H1 (cell line): Measurements from ENCODE around the gene TNNT3. TPM values are rescaled to one million over a fixed set of nuclear protein-coding genes. Genes with fewer than 3 reads are reported as not detected.

Source experiments
- CHD2 ChIP-seq: IDR thresholded peaks from 2 replicates; pipeline ENCODE4 v1.6.1; 2012; ENCODE audit warnings: low read length, improper control_type of control experiment
- GTF2F1 ChIP-seq: IDR thresholded peaks from 2 replicates; pipeline ENCODE4 v1.6.1; 2012; ENCODE audit warnings: low read depth, low read length, improper control_type of control experiment, borderline replicate concordance
- KDM4A ChIP-seq: IDR thresholded peaks from one replicate; pipeline ENCODE4 v1.7.1; 2012; ENCODE audit warnings: low read depth, mild to moderate bottlenecking, moderate library complexity, low read length, inconsistent platforms; ENCODE audit not compliant: severe bottlenecking
- SIRT6 ChIP-seq: IDR thresholded peaks from one replicate; pipeline ENCODE4 v1.7.1; 2012; ENCODE audit warnings: low read length, inconsistent platforms
- SP1 ChIP-seq: IDR thresholded peaks from 2 replicates; pipeline ENCODE4 v1.6.1; 2011; ENCODE audit warnings: low read depth, low read length
- SP2 ChIP-seq: IDR thresholded peaks from 2 replicates; pipeline ENCODE4 v1.6.1; 2012; ENCODE audit warnings: mild to moderate bottlenecking, low read length, inconsistent platforms
- TCF12 ChIP-seq: IDR thresholded peaks from 2 replicates; pipeline ENCODE4 v1.6.1; 2011; ENCODE audit warnings: low read depth, mild to moderate bottlenecking, low read length
- polyA plus RNA-seq, 7 experiments: library from polyadenylated mRNA; depleted of rRNA in 3 of 7; stranded (reverse) in 5 of 7; unstranded in 2 of 7; fragments of >200 nt in 5 of 7; fragments of 200-250 nt in 2 of 7; gene quantifications; 1 replicate in 5 of 7; 2 replicates in 1 of 7; 4 replicates in 1 of 7; pipeline versions ENCODE4 v1.2.1 to v1.2.3, GENCODE V29; 2011 to 2013; ENCODE audit warnings: missing spikeins in 2 of 7, mixed read lengths in 2 of 7
- total RNA-seq: library from RNA; stranded (reverse); fragmentation: NEBNext Ultra II Directional; extraction: Animal tissue kit (Norgen Biotek cat#: 25700); gene quantifications from 2 replicates; pipeline ENCODE4 v1.2.1, GENCODE V29; 2021
- TF ChIP-seq, protein P1 (sequence below): IDR thresholded peaks from 2 replicates; pipeline ENCODE4 v1.6.1; 2011; ENCODE audit warnings: low read length, improper control_type of control experiment
- TF ChIP-seq, protein P2 (sequence below): IDR thresholded peaks from 2 replicates; pipeline ENCODE4 v1.6.1; 2011; ENCODE audit warnings: low read depth, mild to moderate bottlenecking, low read length; ENCODE audit not compliant: insufficient read depth

The TNNT3 gene
- total and polyA plus RNA-seq, 2 of the 8 experiments (the other 6 are each of a cell fraction or from before 2014, with no cell fraction given): not detected

DNA sequence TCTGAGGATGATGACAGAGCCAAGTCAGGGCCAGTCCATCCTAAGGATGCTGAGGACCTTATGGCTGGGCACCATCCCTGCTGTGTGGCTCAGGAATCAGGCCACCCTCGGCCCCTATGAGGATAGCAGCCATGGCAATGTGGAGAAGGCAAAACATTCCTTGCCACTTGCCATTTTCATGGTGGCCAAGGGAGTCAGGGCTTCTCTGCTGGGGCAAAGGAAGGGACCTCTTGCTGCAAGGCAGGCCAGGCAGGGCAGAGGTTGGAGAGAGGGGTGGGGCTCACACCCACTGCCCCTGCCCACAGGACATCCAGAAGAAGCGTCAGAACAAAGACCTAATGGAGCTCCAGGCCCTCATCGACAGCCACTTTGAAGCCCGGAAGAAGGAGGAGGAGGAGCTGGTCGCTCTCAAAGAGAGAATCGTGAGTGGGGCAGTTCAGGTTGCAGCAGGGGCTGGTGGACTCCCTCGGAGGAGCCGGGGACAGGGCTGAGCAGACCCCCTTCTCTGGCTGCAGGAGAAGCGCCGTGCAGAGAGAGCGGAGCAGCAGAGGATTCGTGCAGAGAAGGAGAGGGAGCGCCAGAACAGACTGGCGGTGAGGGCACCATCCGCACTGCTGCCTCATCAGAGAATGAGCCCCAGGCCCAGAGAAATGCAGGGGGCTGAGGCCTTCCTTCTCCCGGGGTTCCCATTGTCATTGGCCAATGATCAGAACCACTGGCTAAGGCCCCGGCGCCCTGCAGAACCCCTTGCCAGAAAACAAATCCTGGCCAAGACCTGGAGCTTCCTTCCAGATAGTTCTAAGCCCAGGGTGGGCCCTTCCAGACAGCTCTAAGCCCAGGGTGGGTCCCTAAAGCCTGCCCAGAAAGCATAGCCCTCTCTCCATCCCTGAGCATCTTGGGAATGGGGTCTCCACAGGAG, 14.2 kb downstream of the TNNT3 start (continued):
- TF ChIP-seq, protein P1, sequence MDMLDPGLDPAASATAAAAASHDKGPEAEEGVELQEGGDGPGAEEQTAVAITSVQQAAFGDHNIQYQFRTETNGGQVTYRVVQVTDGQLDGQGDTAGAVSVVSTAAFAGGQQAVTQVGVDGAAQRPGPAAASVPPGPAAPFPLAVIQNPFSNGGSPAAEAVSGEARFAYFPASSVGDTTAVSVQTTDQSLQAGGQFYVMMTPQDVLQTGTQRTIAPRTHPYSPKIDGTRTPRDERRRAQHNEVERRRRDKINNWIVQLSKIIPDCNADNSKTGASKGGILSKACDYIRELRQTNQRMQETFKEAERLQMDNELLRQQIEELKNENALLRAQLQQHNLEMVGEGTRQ: no peak
- TF ChIP-seq SP1 (no peak), SIRT6 (no peak), CHD2 (no peak), KDM4A (no peak), TCF12 (no peak), SP2 (no peak), GTF2F1 (no peak)
- TF ChIP-seq, protein P2, sequence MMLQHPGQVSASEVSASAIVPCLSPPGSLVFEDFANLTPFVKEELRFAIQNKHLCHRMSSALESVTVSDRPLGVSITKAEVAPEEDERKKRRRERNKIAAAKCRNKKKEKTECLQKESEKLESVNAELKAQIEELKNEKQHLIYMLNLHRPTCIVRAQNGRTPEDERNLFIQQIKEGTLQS: no peak
